ENCODE measurements around the gene CENPL.

CENPL gene

GRCh38 chr1:173753830-173754229 lies 70.9 kb downstream of the CENPL start:
- no peak for DNase-seq
